GM19455 (cell line): Measurements from ENCODE around the gene BNIP5.
"Not testable (repeated sequence)": the region's sequence is repeated elsewhere in the genome, so short reads cannot be mapped to it uniquely, and the experiment has no call there.

Source experiments
- ATAC-seq: cut with Tn5 transposase; IDR thresholded peaks from one replicate; pipeline ENCODE4 v1.9.1; 2021; ENCODE audit not compliant: unreplicated experiment

The BNIP5 gene

GRCh38 chr6:36367743-36368142 lies 31.1 kb upstream of the BNIP5 start:
- no peak for ATAC-seq

- no peak for ATAC-seq
Observed at GRCh38 chr6:36364669-36365479, 28.2 kb upstream of the BNIP5 start.

- ATAC-seq = not testable (repeated sequence)
Observed at GRCh38 chr6:36364061-36364635, 27.5 kb upstream of the BNIP5 start.

- ATAC-seq = not testable (repeated sequence)
Observed at GRCh38 chr6:36363371-36363752, 26.7 kb upstream of the BNIP5 start.

- no peak for ATAC-seq
Observed at GRCh38 chr6:36362551-36363370, 26.1 kb upstream of the BNIP5 start.

GRCh38 chr6:36361071-36361470 lies 24.4 kb upstream of the BNIP5 start:
- ATAC-seq = no peak

- no peak for ATAC-seq
Observed at GRCh38 chr6:36360241-36361054, 23.8 kb upstream of the BNIP5 start.

GRCh38 chr6:36358226-36358915 lies 21.7 kb upstream of the BNIP5 start:
- ATAC-seq = no peak

- no peak for ATAC-seq
Observed at GRCh38 chr6:36357872-36358225, 21.2 kb upstream of the BNIP5 start.

- ATAC-seq = no peak
Observed at GRCh38 chr6:36355819-36356218, 19.1 kb upstream of the BNIP5 start.

GRCh38 chr6:36353411-36353915 lies 16.8 kb upstream of the BNIP5 start:
- no peak for ATAC-seq

- ATAC-seq = no peak
Observed at GRCh38 chr6:36352477-36353157, 15.9 kb upstream of the BNIP5 start.

GRCh38 chr6:36350681-36351571 lies 14.2 kb upstream of the BNIP5 start:
- ATAC-seq = no peak

GRCh38 chr6:36350082-36350481 lies 13.4 kb upstream of the BNIP5 start:
- no peak for ATAC-seq

- no peak for ATAC-seq
Observed at GRCh38 chr6:36349240-36349639, 12.6 kb upstream of the BNIP5 start.

GRCh38 chr6:36347621-36348020 lies 10.9 kb upstream of the BNIP5 start:
- ATAC-seq = no peak

GRCh38 chr6:36346486-36347273 lies 10.0 kb upstream of the BNIP5 start:
- ATAC-seq = no peak
